Endometrium (tissue), 2 donors: Measurements from ENCODE around the gene FER1L5.

Experiments
- FAIRE-seq: peaks from 2 replicates; lab custom pipeline; 2012; peaks lifted over from hg19 to GRCh38; lab: Jason Lieb, UNC
- donor health status: control.
- donor health status: control.

The FER1L5 gene

GRCh38 chr2:96681540-96681939 is 39.0 kb downstream of the FER1L5 start:
- FAIRE-seq = no peak

GRCh38 chr2:96683307-96683706 is 40.7 kb downstream of the FER1L5 start:
- no peak for FAIRE-seq

GRCh38 chr2:96683972-96684820 is 41.6 kb downstream of the FER1L5 start:
- no peak for FAIRE-seq

- no peak for FAIRE-seq
Measured at GRCh38 chr2:96684883-96685576, 42.5 kb downstream of the FER1L5 start.

- FAIRE-seq = no peak
Measured at GRCh38 chr2:96685577-96686459, 43.3 kb downstream of the FER1L5 start.

- FAIRE-seq = no peak
Measured at GRCh38 chr2:96687266-96687665, 44.7 kb downstream of the FER1L5 start.

- no peak for FAIRE-seq
Measured at GRCh38 chr2:96687711-96688640, 45.4 kb downstream of the FER1L5 start.

- no peak for FAIRE-seq
Measured at GRCh38 chr2:96688649-96689430, 46.3 kb downstream of the FER1L5 start.

- FAIRE-seq = no peak
Measured at GRCh38 chr2:96689431-96689991, 46.9 kb downstream of the FER1L5 start.

GRCh38 chr2:96690306-96691021 is 47.9 kb downstream of the FER1L5 start:
- FAIRE-seq = no peak

- FAIRE-seq = no peak
Measured at GRCh38 chr2:96691022-96691612, 48.6 kb downstream of the FER1L5 start.

- no peak for FAIRE-seq
Measured at GRCh38 chr2:96692094-96692971, 49.8 kb downstream of the FER1L5 start.

- FAIRE-seq = no peak
Measured at GRCh38 chr2:96693286-96694200, 51.0 kb downstream of the FER1L5 start.

GRCh38 chr2:96694279-96694678 is 51.7 kb downstream of the FER1L5 start:
- FAIRE-seq = no peak

- FAIRE-seq = no peak
Measured at GRCh38 chr2:96694816-96695455, 52.4 kb downstream of the FER1L5 start.

GRCh38 chr2:96695602-96696001 is 53.0 kb downstream of the FER1L5 start:
- no peak for FAIRE-seq

GRCh38 chr2:96697476-96697875 is 54.9 kb downstream of the FER1L5 start:
- no peak for FAIRE-seq
